Measurements from ENCODE around the gene PM20D2.

The PM20D2 gene

GRCh38 chr6:89180112-89180511, 34.3 kb downstream of the PM20D2 start:
- no peaks in the 10 kb centered on the region for H3K9me3 ChIP-seq
- H3K36me3 ChIP-seq, result no peaks in the 10 kb centered on the region
- no peak overlapping the region for H3K4me3 ChIP-seq (ENCODE audit: low read depth, low read length)
- DNase-seq, result no peak
- TF ChIP-seq CTCF (IDR thresholded peaks at IDR 0.05; ENCODE audit: low read depth, low read length), result no peak
- no peaks in the 10 kb centered on the region for H3K4me1 ChIP-seq
- H3K27me3 ChIP-seq, result peaks cover 2% of the 10 kb centered on the region; the same call in 1 of the 2 replicates

- no peaks in the 10 kb centered on the region for H3K4me1 ChIP-seq
- DNase-seq, result no peak
- H3K36me3 ChIP-seq, result no peaks in the 10 kb centered on the region
- no peak overlapping the region for H3K4me3 ChIP-seq (ENCODE audit: low read depth, low read length)
- H3K9me3 ChIP-seq, result no peaks in the 10 kb centered on the region
- TF ChIP-seq CTCF (IDR thresholded peaks at IDR 0.05; ENCODE audit: low read depth, low read length), result no peak
- H3K27me3 ChIP-seq, result peaks cover 2% of the 10 kb centered on the region; the same call in 1 of the 2 replicates
Measured at GRCh38 chr6:89180971-89181370, 35.1 kb downstream of the PM20D2 start.

GRCh38 chr6:89183294-89183693, 37.4 kb downstream of the PM20D2 start:
- Histone ChIP-seq H3K9me3 (no peaks in the 10 kb centered on the region), H3K27me3 (peaks cover 2% of the 10 kb centered on the region; the same call in 1 of the 2 replicates), H3K36me3 (no peaks in the 10 kb centered on the region), H3K4me1 (no peaks in the 10 kb centered on the region), H3K4me3 (ENCODE audit: low read depth, low read length) (no peak overlapping the region)
- DNase-seq, result no peak
- no peak for TF ChIP-seq CTCF (IDR thresholded peaks at IDR 0.05; ENCODE audit: low read depth, low read length)

- Histone ChIP-seq H3K4me1 (no peaks in the 10 kb centered on the region), H3K27me3 (peaks cover 2% of the 10 kb centered on the region; the same call in 1 of the 2 replicates), H3K36me3 (no peaks in the 10 kb centered on the region), H3K9me3 (no peaks in the 10 kb centered on the region), H3K4me3 (ENCODE audit: low read depth, low read length) (no peak overlapping the region)
- no peak for TF ChIP-seq CTCF (IDR thresholded peaks at IDR 0.05; ENCODE audit: low read depth, low read length)
- DNase-seq, result no peak
Measured at GRCh38 chr6:89184344-89184743, 38.5 kb downstream of the PM20D2 start.

GRCh38 chr6:89186762-89187161, 40.9 kb downstream of the PM20D2 start:
- H3K4me3 ChIP-seq (ENCODE audit: low read depth, low read length), result no peak overlapping the region
- no peaks in the 10 kb centered on the region for H3K27me3 ChIP-seq
- no peaks in the 10 kb centered on the region for H3K9me3 ChIP-seq
- DNase-seq, result no peak
- no peaks in the 10 kb centered on the region for H3K36me3 ChIP-seq
- no peaks in the 10 kb centered on the region for H3K4me1 ChIP-seq
- TF ChIP-seq CTCF (IDR thresholded peaks at IDR 0.05; ENCODE audit: low read depth, low read length), result no peak

- DNase-seq, result no peak
- H3K4me3 ChIP-seq (ENCODE audit: low read depth, low read length), result no peak overlapping the region
- no peaks in the 10 kb centered on the region for H3K36me3 ChIP-seq
- no peaks in the 10 kb centered on the region for H3K4me1 ChIP-seq
- H3K27me3 ChIP-seq, result no peaks in the 10 kb centered on the region
- no peak for TF ChIP-seq CTCF (IDR thresholded peaks at IDR 0.05; ENCODE audit: low read depth, low read length)
- H3K9me3 ChIP-seq, result no peaks in the 10 kb centered on the region
Measured at GRCh38 chr6:89187504-89187903, 41.6 kb downstream of the PM20D2 start.
